ENCODE measurements around the gene MTHFD2L. TPM values are rescaled to one million over a fixed set of nuclear protein-coding genes. Genes with fewer than 3 reads are reported as not detected.

Gene MTHFD2L
- polyA plus RNA-seq, 1 donor, result 15.2 TPM

DNA sequence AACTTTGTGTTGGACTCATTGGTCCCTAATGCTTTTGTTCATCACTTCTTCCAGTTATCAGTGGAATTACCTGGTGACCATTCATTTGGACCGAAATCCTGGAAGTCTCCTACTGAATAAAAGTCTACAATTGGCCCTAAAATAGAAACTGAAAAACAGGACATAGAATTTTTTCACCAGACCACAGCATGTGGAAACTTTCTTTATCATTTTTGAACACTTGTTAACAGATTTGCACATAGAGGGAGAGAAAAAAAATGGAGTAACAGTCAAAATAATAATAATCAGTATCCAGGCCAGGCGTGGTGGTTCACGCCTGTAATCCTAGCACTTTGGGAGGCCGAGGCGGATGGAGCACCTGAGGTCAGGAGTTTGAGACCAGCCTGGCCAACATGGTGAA, 157.5 kb downstream of the MTHFD2L start:
- no peak for DNase-seq
- Histone ChIP-seq H3K27me3 (ENCODE audit: control insufficient read depth, insufficient read depth, low read length) (no peaks in the 10 kb centered on the region), H3K4me1 (ENCODE audit: control insufficient read depth, insufficient read depth, low read length) (no peaks in the 10 kb centered on the region), H3K4me3 (ENCODE audit: low read length) (no peak overlapping the region), H3K36me3 (ENCODE audit: control insufficient read depth, insufficient read depth, low read length) (no peaks in the 10 kb centered on the region), H3K9me3 (ENCODE audit: control insufficient read depth, low read depth, low read length) (no peaks in the 10 kb centered on the region), H3K27ac (ENCODE audit: low read length) (no peak overlapping the region)
- WGBS (ENCODE audit: insufficient coverage, low lambda C conversion rate), result no CpG with 5 or more reads among the region's 5 CpGs

DNA sequence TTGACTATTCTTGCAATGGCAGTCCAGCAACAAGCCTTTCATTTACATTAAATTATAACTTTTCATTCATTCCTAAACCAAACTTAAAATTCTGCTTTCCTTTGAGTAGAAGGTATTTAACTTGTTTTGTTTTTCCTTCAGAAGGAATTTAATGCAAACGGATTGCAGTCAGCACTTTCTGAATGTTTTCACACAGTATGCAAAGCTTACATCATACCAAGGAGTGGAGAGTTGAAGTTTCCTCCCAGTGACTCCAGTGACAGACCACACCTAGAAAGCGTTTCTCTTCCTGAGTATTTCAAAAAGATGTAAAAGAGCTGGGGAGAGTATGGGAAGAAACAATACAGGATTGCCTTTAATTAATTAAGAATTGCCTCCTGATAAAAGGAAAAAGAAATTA, 158.5 kb downstream of the MTHFD2L start:
- H3K36me3 ChIP-seq (ENCODE audit: control insufficient read depth, insufficient read depth, low read length), result no peaks in the 10 kb centered on the region
- no peak overlapping the region for H3K4me3 ChIP-seq (ENCODE audit: low read length)
- 20% methylated on average over 1 of the region's 2 CpGs for WGBS (ENCODE audit: insufficient coverage, low lambda C conversion rate)
- H3K27ac ChIP-seq (ENCODE audit: low read length), result no peak overlapping the region
- no peaks in the 10 kb centered on the region for H3K4me1 ChIP-seq (ENCODE audit: control insufficient read depth, insufficient read depth, low read length)
- H3K9me3 ChIP-seq (ENCODE audit: control insufficient read depth, low read depth, low read length), result no peaks in the 10 kb centered on the region
- H3K27me3 ChIP-seq (ENCODE audit: control insufficient read depth, insufficient read depth, low read length), result no peaks in the 10 kb centered on the region
- no peak for DNase-seq

DNA sequence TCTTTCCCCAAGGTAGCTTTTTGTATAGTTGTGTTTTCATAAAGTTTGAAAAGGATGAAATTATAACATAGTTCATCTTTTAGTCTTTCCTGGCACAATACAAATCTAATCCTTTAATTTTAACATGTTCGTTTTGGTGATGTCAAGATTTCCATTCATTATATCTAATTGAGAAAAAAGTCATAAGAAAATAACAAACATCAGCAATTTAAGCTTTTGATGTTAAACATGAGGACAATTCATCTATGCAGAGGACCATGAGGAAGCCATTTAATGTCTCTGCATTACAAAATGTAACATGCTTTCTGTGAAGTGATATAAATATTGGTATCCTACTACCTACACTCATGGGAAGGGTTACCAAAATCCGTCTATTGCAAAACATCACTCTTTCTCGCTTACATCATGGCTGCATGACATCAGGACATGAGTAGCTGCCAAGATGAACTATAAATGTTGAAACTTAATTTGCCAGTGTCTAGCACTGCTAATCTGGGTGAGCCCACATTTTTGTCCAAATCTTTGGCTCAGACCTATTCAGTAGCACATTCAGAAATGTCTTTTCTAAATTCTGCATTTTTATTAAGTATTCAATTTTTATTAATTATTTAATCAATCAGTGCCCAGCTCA, 159.8 kb downstream of the MTHFD2L start:
- H3K27ac ChIP-seq (ENCODE audit: low read length), result no peak overlapping the region
- WGBS (ENCODE audit: insufficient coverage, low lambda C conversion rate), result 65% methylated on average over 2 of the region's 3 CpGs
- no peaks in the 10 kb centered on the region for H3K4me1 ChIP-seq (ENCODE audit: control insufficient read depth, insufficient read depth, low read length)
- H3K27me3 ChIP-seq (ENCODE audit: control insufficient read depth, insufficient read depth, low read length), result no peaks in the 10 kb centered on the region
- DNase-seq, result no peak
- no peaks in the 10 kb centered on the region for H3K9me3 ChIP-seq (ENCODE audit: control insufficient read depth, low read depth, low read length)
- H3K36me3 ChIP-seq (ENCODE audit: control insufficient read depth, insufficient read depth, low read length), result no peaks in the 10 kb centered on the region
- H3K4me3 ChIP-seq (ENCODE audit: low read length), result no peak overlapping the region

DNA sequence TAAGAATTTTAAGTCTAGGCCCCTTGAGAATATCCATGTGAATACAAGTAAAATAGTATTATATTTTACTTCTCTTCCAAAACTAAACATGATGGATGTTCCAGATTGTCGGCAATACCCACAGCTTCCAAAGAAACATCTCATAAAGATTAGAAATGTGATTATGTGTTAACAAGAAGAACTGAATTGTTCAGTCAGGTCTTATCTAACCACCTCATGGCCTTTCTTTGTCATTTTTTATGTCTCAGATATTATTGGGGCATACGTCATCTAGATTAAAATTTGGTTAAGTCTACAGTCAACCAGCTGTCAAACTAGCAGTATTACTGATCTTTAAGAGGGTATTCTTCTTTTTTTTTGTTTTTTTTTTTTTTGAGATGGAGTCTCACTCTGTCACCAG, 160.4 kb downstream of the MTHFD2L start:
- WGBS (ENCODE audit: insufficient coverage, low lambda C conversion rate), result 80% methylated on average over 1 of the region's 2 CpGs
- no peaks in the 10 kb centered on the region for H3K36me3 ChIP-seq (ENCODE audit: control insufficient read depth, insufficient read depth, low read length)

DNA sequence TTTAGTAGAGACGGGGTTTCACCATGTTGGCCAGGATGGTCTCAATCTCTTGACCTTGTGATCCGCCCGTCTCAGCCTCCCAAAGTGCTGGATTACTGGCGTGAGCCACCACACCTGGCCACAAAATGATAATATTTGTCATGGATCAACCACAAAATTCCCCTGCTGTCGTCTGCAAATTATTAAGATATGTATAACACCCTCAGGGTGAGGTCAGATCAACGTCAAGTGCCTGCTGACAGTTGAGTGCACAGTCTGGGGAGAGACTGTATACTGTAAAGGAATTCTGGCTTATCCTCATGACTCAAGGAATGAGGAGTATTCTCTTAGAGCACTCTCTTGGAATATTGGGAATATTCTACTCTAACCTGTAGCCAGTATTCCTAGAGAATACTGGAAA, 161.6 kb downstream of the MTHFD2L start:
- no peaks in the 10 kb centered on the region for H3K4me1 ChIP-seq (ENCODE audit: control insufficient read depth, insufficient read depth, low read length)
- no peak overlapping the region for H3K27ac ChIP-seq (ENCODE audit: low read length)
- H3K4me3 ChIP-seq (ENCODE audit: low read length), result no peak overlapping the region
- no peaks in the 10 kb centered on the region for H3K9me3 ChIP-seq (ENCODE audit: control insufficient read depth, low read depth, low read length)
- no peaks in the 10 kb centered on the region for H3K36me3 ChIP-seq (ENCODE audit: control insufficient read depth, insufficient read depth, low read length)
- WGBS (ENCODE audit: insufficient coverage, low lambda C conversion rate), result no CpG with 5 or more reads among the region's 6 CpGs
- no peaks in the 10 kb centered on the region for H3K27me3 ChIP-seq (ENCODE audit: control insufficient read depth, insufficient read depth, low read length)
- DNase-seq, result no peak

More for the DNA sequence above, 160.4 kb downstream of the MTHFD2L start:
- H3K4me3 ChIP-seq (ENCODE audit: low read length), result no peak overlapping the region
- H3K27ac ChIP-seq (ENCODE audit: low read length), result no peak overlapping the region
- no peaks in the 10 kb centered on the region for H3K9me3 ChIP-seq (ENCODE audit: control insufficient read depth, low read depth, low read length)
- DNase-seq, result no peak
- no peaks in the 10 kb centered on the region for H3K4me1 ChIP-seq (ENCODE audit: control insufficient read depth, insufficient read depth, low read length)
- H3K27me3 ChIP-seq (ENCODE audit: control insufficient read depth, insufficient read depth, low read length), result no peaks in the 10 kb centered on the region

DNA sequence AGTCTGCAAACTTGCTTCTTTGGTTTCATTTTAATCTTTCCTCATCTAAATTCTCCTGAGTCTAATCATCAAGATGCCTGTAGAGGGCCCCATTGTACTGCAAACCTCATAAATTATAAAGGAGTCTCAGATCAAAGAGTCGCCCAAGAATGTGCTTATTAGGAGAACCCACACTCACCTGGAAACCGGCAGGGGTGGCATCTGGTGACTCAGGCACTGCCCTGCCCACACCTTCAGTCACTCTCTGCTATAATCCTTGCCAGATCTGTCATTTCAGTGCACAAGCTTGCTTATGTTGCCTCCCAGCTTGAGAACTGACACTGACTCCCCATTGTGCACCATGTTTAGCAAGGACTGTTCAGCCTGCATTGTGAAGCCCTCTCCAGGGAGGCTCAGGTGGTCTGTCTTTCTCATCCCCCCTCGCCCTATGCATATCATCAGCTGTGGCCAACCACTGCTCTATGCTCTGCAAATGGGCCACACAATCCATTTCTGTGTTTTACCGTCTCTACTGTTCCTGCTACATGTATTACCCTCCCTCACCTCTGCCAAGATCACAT, 162.7 kb downstream of the MTHFD2L start:
- H3K27me3 ChIP-seq (ENCODE audit: control insufficient read depth, insufficient read depth, low read length), result no peaks in the 10 kb centered on the region
- no peaks in the 10 kb centered on the region for H3K4me1 ChIP-seq (ENCODE audit: control insufficient read depth, insufficient read depth, low read length)
- peak; percentile 54 to 75 for DNase-seq
- H3K36me3 ChIP-seq (ENCODE audit: control insufficient read depth, insufficient read depth, low read length), result no peaks in the 10 kb centered on the region
- H3K9me3 ChIP-seq (ENCODE audit: control insufficient read depth, low read depth, low read length), result no peaks in the 10 kb centered on the region
- no peak overlapping the region for H3K4me3 ChIP-seq (ENCODE audit: low read length)
- H3K27ac ChIP-seq (ENCODE audit: low read length), result no peak overlapping the region
- 86% methylated on average over 1 of the region's 4 CpGs for WGBS (ENCODE audit: insufficient coverage, low lambda C conversion rate)

DNA sequence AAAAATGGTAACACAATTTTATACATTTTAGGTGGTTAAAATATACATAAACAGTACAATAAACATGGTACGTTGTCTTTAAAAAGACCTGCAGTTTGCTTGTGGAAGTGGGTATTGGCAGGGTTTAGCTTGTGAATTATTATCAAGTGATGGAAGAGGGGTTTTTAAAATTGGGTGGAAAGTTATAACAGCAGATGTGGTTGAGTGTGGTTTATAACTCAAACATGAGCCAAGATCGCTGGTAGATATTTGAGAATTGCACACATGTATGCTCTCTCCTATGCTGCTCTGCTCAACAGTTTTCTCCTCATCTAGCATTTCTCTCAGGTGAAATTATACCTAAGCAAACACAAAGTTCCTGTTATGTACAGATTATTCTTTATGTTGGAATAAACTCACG, 164.4 kb downstream of the MTHFD2L start:
- Histone ChIP-seq H3K9me3 (ENCODE audit: control insufficient read depth, low read depth, low read length) (no peaks in the 10 kb centered on the region), H3K4me3 (ENCODE audit: low read length) (no peak overlapping the region), H3K4me1 (ENCODE audit: control insufficient read depth, insufficient read depth, low read length) (no peaks in the 10 kb centered on the region), H3K36me3 (ENCODE audit: control insufficient read depth, insufficient read depth, low read length) (no peaks in the 10 kb centered on the region), H3K27me3 (ENCODE audit: control insufficient read depth, insufficient read depth, low read length) (no peaks in the 10 kb centered on the region), H3K27ac (ENCODE audit: low read length) (no peak overlapping the region)
- WGBS (ENCODE audit: insufficient coverage, low lambda C conversion rate), result 86% methylated on average over 1 of the region's 3 CpGs
- no peak for DNase-seq

DNA sequence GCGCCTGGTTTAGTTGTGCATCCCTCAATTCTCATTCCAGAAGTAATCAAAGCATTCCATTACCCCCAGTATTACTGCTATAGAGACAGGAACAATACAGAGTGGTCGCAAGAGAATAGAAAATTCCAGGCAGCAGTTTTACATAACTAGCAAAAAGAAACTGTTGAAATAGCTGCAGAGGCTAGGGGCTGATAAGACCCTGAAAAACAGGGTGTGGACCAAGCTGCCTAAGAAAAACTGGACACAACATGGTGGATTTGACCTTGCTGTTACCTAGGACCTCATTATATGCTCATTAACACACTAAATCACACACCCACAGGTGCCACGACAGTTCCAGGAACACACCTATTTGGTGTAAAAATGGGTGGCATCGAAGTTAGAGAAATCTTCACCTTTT, 165.7 kb downstream of the MTHFD2L start:
- Histone ChIP-seq H3K36me3 (ENCODE audit: control insufficient read depth, insufficient read depth, low read length) (no peaks in the 10 kb centered on the region), H3K4me1 (ENCODE audit: control insufficient read depth, insufficient read depth, low read length) (no peaks in the 10 kb centered on the region), H3K27ac (ENCODE audit: low read length) (no peak overlapping the region), H3K27me3 (ENCODE audit: control insufficient read depth, insufficient read depth, low read length) (no peaks in the 10 kb centered on the region), H3K9me3 (ENCODE audit: control insufficient read depth, low read depth, low read length) (no peaks in the 10 kb centered on the region), H3K4me3 (ENCODE audit: low read length) (no peak overlapping the region)
- WGBS (ENCODE audit: insufficient coverage, low lambda C conversion rate), result no CpG with 5 or more reads among the region's 4 CpGs
- no peak for DNase-seq

DNA sequence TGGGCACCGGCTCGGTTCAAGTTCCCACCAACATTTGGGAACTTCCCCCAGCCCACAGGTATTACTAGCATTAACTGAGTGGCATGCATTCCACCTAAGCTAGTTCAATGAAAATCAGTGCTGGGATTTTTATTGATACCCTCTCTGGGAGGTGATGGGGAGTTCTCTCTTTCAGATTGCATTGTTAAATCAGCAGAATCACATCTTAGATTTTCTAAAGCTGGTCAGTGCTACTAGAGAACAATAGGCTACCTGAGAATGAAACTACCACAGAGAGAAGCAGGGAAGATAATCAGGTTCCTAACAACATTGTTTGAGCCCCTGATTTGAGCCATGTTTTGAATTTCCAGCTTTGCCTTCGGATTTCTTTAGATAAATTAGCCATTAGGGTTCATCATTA, 166.3 kb downstream of the MTHFD2L start:
- Histone ChIP-seq H3K27me3 (ENCODE audit: control insufficient read depth, insufficient read depth, low read length) (no peaks in the 10 kb centered on the region), H3K27ac (ENCODE audit: low read length) (no peak overlapping the region), H3K4me3 (ENCODE audit: low read length) (no peak overlapping the region), H3K4me1 (ENCODE audit: control insufficient read depth, insufficient read depth, low read length) (no peaks in the 10 kb centered on the region), H3K9me3 (ENCODE audit: control insufficient read depth, low read depth, low read length) (no peaks in the 10 kb centered on the region), H3K36me3 (ENCODE audit: control insufficient read depth, insufficient read depth, low read length) (no peaks in the 10 kb centered on the region)
- 67% methylated on average over 3 of the region's 3 CpGs for WGBS (ENCODE audit: insufficient coverage, low lambda C conversion rate)
- DNase-seq, result no peak

DNA sequence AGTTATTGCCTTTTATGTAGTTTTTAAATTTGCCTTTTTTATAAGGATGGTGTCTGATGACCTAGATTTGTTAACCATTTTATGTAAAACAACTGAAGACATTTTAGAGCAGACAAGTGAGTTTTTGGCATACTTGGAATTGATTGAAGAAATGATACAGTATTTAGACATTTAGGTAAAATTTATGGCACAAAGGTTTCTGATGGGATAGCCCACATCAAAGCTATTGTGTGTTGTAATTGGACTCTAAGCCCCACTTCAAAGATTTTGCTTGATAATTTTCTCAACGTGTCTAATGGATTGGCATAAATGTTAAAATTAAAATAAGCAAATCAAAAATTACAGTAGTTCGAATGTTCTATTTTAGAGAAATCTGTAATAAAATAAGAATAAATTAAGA, 168.0 kb downstream of the MTHFD2L start:
- Histone ChIP-seq H3K36me3 (ENCODE audit: control insufficient read depth, insufficient read depth, low read length) (no peaks in the 10 kb centered on the region), H3K9me3 (ENCODE audit: control insufficient read depth, low read depth, low read length) (no peaks in the 10 kb centered on the region), H3K4me3 (ENCODE audit: low read length) (no peak overlapping the region), H3K27me3 (ENCODE audit: control insufficient read depth, insufficient read depth, low read length) (no peaks in the 10 kb centered on the region), H3K27ac (ENCODE audit: low read length) (no peak overlapping the region), H3K4me1 (ENCODE audit: control insufficient read depth, insufficient read depth, low read length) (no peaks in the 10 kb centered on the region)
- 67% methylated on average over 2 of the region's 2 CpGs for WGBS (ENCODE audit: insufficient coverage, low lambda C conversion rate)
- DNase-seq, result no peak

DNA sequence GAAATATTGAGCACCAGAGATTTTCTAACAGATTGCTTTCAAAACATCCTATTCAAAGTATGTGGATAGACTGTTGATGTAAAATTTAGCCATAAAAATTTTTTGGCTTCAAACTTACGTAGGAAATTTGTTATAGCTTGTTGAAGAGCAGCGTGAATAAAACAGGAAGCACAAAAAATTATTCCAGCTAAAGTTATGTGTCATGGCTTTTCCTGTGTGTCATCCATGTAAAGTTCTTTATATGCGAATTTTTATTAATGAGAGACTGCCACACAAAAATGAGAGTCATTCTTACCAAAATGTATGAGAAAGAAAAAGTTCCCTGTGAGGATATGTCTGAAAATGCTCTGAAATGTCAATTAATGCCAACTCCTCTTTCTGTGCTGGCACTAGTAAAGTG, 169.8 kb downstream of the MTHFD2L start:
- 51% methylated on average over 2 of the region's 3 CpGs for WGBS (ENCODE audit: insufficient coverage, low lambda C conversion rate)
- no peak overlapping the region for H3K27ac ChIP-seq (ENCODE audit: low read length)

More for the DNA sequence above, 169.8 kb downstream of the MTHFD2L start:
- Histone ChIP-seq H3K9me3 (ENCODE audit: control insufficient read depth, low read depth, low read length) (no peaks in the 10 kb centered on the region), H3K4me1 (ENCODE audit: control insufficient read depth, insufficient read depth, low read length) (no peaks in the 10 kb centered on the region), H3K27me3 (ENCODE audit: control insufficient read depth, insufficient read depth, low read length) (no peaks in the 10 kb centered on the region), H3K36me3 (ENCODE audit: control insufficient read depth, insufficient read depth, low read length) (no peaks in the 10 kb centered on the region), H3K4me3 (ENCODE audit: low read length) (no peak overlapping the region)
- DNase-seq, result no peak
